NCI-H2196 treated with DMSO at 0.1 percent for 48 hours (cell line): ENCODE measurements around the gene MYB.
A peak's percentile ranks its signal among the peaks of the same experiment; 100 is the strongest.

Source experiments
- DNase-seq: peaks from one replicate; lab custom pipeline; 2025; ENCODE audit not compliant: unreplicated experiment; lab: John Stamatoyannopoulos, UW

Gene MYB

DNA sequence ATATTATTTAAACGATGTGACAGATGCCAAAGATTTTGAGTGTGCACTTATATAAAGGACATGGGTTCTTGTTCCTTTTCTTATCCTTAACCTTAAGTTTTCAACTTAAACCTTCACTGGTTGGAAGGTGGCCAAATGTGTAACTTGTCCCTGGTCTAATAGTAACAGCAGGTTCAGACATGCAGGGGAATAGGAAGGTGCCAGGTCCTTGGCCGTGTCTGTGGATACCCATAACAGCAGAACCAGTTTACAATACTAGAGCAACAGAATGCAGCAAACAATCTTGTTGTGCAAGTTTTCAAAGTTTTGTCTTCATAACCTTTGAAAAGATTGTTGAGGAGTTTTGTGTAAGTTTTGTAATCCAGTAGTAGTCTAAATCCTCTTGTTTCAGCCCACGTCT, 4.4 kb downstream of the MYB start:
- DNase-seq: peak; percentile 14

DNA sequence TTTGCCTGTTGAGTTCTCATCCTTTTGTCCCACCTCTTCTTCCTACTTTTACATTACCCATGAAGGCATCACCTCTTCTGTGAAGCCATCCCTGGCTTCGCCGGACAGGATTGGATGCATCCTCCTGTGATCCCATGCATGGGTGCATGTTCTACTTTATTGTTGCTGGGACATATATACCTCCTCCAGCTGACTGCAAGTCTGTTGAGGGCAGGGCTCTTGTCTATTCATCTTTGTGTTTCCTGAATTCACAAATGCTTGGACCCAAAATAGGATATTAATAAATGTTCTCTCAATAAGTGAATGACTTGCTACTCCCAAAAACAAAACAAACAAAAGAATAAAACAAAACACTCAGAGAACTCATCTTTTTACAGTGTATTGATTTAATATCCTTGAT, 5.1 kb downstream of the MYB start:
- DNase-seq: no peak

DNA sequence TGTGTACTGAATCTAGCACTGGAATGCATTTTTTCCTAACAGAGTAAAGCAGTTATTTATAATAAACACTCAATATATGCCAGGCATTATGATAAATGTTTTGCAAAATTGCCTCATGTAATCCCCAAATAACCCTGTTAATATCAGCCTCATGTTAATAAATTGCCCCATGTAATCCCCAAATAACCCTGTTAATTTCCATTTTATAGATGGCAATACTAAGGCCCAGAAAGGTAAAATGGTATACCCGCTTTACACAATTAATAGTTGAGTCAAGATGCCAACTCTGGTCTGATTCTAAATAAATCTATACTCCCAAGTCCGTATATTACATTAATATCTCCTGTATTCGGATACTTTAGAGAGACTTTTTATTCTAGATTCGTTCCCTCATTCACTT, 6.3 kb downstream of the MYB start:
- no peak for DNase-seq

DNA sequence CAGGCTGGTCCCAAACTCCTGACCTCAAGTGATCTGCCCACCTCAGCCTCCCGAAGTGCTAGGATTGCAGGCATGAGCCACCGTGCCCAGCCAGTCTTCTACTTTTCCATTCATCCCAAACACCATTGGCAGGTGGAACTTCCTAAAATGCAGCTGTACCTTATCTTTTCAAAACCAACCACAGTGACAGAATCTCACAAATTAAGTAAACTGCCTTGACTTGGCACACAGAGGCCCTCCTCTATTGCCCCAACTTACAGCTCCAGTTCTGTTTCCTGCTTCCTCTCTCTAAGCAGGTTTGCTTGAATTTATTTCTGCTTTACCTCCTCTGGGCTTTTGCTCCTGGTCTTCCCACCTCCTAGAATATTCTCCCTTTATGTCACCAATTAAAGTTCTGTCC, 7.6 kb downstream of the MYB start:
- no peak for DNase-seq

DNA sequence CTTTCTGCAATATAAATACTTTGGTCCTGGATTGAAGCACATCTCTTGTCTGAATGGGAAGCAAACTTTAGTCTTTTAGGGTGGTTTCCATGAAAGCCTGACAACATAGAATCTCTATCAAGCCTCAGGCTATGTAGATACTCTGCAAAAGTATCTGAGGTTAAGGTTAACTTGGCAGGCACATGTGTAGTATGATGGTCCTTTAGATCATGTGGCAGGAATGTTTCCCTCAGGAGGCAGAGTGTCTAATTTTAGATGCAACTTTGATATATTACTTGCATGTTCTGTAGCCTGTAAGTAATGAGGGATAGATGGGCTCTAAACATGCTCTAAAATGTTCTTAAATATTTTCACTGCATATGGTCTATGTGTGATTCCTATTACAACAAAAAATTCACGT, 8.2 kb downstream of the MYB start:
- DNase-seq: no peak

DNA sequence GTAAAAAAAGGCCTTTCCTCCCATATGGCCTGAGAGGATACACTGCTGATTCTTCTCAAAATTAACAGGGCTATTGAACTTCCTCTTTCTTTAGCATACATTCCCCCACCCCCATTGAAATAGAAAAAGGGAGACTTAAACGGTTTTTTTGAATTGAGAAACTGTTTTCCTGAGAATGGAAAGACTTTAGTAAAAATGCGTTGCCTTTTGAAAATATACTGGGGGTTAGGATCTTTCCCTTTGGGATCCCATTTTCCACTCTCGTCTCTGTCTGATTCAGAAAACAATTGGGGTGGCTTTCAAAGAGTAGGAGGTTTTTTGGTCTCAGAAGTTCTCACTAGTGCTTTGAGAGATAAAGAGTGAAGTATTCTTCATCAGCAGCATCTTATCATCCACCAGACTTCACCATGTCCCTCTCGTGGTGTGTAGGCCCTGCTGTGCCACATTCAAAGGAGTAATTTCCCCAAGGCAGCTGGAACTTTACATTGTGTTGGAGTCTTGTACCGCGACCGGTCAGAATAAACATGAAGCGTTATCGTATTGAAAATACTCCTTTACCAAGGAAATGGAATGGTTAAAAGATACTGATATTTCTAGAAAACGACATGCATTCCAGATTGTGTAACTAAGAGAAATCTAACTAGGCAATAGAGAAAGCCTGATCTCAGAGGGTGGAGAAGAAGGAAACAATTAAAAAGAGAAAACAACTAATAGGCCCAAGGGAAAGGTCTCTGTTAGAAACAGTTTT, 10.6 kb downstream of the MYB start:
- DNase-seq: no peak

DNA sequence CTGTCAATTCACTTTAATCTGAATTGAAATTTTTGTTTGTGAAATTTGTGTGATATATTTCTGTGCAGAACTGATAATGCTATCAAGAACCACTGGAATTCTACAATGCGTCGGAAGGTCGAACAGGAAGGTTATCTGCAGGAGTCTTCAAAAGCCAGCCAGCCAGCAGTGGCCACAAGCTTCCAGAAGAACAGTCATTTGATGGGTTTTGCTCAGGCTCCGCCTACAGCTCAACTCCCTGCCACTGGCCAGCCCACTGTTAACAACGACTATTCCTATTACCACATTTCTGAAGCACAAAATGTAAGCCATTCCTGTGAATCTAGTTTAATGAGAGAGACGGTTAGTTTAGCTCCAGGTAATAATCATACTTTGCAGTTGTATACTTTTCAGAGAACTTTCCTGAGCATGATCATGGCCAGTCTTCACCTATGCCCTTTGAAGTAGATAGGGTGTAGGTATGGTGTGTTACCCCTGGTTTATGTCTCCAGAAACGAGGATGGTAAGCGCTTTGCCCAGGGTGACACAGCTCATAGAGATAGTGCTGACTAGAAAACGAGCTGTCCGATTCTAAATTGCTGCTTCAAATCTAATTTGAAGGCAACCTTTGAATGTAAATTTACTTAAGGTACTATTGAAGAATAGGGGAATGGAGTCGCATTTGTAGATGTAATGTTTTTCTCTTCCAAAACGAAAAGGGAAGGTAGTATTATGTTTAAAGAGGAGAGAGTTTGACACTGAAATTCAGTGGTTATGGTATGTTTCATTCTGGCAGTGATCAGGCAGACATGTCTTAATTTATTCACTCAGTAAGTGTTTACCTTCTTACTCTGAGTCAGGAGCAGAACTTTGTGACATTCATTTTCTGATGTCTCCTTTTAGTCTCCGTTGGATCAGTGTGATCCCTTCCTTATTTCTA, 11.4 kb downstream of the MYB start:
- no peak for DNase-seq

DNA sequence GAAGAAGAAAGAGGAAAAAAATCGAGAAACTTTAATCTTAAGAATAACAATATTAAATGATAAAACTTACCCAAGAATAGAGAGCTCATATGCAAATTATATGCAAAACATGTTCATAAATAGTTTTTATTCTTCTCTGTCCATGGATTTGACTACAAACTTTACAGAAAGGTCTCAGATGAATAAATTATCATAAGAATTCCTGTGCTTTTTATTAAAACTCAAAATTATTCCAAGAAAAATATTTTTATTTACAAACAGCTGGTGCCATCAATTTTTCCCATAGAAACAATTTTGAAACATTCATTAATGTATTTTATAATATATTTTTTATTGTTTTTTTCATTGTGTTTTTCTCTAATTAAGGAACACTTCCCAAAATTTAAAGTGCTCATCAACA, 12.1 kb downstream of the MYB start:
- DNase-seq: no peak

DNA sequence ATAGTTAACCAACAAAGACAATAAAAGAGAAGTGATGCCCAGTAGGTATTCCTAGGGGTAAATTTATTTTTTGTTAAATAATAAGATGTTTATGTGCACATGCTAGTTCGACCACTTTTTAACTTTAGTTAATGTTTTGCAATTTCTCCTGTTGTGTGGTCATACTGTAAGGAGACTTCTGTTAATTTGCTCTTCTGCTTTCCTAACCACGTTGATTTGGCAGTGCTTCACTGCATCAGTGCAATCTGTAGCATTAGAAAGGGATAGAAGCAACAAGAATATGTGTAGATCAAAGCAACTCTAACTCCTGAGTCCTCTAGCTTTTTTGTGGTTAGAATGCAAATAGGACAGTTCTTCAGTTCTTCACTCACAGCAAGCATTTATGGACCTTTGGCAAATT, 13.9 kb downstream of the MYB start:
- no peak for DNase-seq

DNA sequence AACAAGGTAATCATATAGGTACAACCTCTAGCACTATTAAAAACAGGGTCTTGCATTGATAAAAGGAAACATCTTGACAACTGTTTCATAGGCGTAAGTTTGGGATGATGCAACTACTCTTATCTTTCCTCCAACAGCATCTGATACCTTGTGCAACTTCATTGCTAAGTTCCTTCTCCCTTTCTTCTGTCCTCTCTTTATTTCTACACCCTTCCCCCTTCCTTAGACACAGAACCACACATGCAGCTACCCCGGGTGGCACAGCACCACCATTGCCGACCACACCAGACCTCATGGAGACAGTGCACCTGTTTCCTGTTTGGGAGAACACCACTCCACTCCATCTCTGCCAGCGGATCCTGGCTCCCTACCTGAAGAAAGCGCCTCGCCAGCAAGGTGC, 14.4 kb downstream of the MYB start:
- no peak for DNase-seq

DNA sequence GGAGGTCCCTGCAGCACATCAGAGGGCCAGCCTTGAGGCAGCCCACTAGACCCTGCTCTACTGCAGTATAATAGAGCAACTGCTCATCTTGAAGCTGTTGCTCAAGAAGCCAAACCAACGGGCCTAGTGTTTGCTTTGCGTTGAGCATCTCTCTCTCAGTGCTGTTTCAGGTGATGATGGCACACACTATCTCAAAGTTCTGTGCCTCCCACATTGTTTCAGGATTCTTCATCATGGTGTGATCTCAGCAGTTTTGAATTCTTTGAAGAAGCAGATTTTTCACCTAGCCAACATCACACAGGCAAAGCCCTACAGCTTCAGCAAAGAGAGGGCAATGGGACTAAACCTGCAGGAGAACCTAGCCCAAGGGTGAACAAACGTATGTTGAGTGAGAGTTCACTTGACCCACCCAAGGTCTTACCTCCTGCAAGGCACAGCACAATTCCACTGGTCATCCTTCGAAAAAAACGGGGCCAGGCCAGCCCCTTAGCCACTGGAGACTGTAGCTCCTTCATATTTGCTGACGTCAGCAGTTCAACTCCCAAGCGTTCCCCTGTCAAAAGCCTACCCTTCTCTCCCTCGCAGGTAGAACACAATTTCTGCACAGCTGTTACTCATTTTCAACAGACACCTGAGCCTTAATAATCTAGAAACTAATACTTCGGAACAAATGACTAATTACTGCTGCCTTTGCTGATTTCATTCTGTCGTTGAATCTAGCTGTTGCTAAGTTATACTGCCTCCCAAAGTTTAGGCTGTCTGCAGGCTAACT, 15.8 kb downstream of the MYB start:
- DNase-seq: no peak

DNA sequence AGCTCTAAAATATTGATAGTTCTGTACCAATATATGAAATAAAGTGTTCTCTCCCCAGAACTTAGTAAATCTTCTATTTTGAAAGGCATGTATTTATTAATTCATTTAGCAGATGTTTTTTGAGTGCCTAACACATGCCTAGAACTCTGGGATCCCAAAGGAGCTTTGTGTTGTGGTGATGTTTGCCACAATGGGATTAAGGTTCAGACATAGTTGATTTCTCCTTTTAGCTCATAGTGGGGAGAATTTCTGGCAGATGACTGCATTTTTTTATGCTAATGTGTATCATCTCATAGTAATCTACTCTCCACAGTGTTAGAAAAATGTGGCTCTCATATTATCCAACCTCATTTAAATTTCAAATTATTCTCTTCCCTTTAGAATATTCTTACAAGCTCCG, 21.7 kb downstream of the MYB start:
- no peak for DNase-seq

DNA sequence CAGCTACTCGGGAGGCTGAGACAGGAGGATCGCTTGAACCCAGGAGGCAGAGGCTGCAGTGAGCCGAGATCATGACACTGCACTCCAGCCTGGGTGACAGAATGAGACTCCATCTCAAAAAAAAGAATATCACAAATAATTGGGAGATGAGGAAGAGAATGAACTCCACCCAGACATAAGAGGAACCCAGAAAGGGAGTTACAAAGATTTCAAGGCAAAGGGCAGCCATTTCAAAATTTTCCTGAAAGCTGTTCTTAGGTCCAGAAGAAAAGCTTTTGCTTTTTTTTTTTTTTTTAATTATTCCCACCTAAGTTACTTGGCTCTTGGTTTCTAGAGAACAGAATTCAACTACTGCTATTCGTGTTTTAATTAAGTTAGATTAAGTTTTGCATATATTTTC, 23.8 kb downstream of the MYB start:
- no peak for DNase-seq

DNA sequence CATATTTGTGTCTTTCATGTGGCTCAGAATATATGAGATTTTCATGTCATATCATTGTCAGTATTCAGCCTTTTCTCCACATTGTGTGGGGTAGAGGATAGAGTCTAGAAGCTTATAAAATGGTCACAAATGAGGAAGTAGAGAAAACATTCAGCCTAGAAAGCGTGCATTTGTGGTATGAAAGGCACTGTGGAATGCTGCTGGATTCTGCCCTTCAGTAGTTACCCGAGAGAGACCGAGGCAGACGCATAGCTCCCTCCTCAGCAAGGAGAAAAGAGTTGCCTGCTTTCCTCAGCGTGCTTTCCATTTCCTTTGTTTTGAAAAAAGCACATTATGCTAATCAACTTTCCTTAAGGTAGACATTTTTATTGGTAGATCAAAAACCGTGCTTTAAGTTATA, 28.7 kb downstream of the MYB start:
- DNase-seq: no peak

DNA sequence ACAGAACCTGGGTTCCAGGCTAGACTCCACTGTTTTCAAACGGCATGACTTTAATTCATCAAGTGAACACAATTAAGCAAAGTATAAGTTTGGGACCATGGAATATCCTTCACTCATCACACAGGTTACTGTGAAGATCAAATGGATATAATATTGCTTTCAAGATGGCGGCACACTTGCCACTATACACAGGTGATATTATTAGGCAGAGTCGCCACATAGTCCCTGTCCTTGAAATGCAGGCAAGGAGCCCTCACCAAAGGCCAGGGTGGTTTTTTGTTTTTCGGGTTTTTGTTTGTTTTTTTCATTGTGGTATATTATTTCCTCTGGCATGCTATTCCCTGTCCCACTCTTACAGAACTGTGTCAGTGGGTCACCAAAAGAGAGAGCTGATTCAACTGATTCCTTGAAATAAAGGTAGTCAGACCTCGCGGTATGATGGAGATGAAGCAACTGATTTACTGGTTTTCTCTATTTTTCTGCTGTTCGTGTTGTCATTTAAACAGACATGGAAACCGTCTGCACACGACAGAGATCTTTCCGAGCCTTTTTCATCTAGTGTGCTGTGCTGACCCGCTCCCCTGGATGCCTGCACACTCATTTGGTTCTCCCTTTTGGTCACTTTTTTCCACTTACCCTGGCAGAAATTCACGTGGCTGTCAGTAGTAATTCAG, 29.7 kb downstream of the MYB start:
- no peak for DNase-seq

DNA sequence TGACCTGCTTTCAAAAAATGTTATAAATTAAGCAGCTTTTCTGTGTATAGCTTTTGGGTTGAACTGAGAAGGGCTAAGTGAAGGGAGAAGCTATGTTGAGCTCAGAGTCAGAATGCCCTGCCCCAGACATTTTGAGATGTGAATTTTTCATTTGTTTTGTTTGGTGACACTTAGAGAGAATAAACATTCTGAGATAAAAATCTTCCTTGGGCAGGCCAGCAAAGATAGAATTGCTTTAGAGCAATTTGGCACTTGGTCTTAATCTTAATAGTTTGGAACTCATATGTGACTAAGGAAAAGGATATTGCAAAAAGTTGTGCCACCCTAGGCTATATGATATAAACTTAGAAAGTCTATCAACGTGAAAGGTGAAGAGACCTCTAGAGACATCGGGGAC, 30.2 kb downstream of the MYB start:
- DNase-seq: no peak

DNA sequence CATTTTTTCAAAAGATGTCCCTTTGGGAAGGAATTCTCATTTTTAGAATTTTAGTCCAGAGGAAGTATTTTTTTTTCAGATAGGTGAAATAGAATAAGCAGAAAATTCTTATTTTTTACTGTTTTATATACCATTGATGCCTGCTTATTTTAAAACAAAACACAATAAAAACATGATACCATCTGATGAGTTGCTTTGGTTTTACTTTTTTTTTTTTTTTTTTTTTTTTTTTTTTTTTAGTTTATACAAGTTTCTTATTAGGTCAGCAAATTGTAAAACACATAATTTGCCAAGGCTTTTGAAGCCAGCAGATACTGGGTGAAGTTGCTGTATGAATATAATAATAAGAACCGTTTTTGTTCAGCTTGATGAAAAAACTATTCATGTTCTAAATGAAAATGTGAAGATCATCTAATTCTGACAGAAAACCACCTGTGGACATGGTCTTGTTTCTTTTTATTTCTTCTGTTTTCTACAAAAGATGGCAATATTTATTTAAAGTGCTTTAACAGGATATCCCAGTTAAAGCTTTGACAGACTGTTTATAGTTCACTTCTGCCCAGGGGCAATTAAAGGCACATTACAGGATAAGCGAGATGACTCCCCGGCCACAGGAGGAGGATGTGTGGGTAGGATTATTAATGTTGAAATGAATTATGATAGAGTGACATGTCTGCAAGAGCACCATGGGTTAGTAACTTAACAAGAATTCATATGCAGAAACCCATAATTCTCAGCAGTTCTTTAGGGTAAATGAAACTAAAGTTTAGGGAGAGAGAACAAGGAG, 31.1 kb downstream of the MYB start:
- no peak for DNase-seq

DNA sequence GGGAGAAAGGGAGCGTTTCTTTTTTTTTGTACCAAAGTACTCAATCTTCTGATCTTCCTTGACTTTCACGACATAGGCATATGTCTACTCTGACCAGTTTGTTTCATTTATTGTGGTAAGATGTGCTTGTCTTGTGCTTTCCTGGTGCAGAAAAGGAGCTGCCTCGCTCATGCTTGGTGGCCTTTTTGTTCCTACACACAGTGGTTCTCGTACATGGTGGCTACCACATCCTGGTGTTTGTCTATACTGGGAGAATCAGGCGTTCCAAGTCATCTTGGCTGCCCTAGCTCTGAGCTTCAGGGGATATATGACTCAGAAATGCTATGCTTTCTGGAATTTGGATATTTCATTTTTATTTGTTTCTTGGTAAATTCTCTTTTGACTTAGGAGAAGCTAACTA, 31.8 kb downstream of the MYB start:
- DNase-seq: no peak

DNA sequence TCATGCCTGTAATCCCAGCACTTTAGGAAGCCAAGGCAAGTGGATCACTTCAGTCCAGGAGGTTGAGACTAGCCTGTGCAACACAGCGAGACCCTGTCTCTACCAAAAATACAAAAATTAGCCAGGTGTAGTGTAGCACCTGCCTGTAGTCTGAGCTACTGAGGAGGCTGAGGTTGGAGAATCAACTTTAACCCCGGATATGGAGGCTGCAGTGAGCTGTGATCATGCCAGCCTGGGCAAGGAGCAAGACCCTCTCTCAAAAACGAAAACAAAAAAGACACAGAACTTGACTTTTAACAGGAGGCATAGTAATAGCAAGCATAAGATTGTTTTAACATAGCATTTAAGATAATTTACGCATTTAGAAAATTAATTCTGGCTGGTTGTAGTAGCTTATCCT, 32.5 kb downstream of the MYB start:
- DNase-seq: no peak

DNA sequence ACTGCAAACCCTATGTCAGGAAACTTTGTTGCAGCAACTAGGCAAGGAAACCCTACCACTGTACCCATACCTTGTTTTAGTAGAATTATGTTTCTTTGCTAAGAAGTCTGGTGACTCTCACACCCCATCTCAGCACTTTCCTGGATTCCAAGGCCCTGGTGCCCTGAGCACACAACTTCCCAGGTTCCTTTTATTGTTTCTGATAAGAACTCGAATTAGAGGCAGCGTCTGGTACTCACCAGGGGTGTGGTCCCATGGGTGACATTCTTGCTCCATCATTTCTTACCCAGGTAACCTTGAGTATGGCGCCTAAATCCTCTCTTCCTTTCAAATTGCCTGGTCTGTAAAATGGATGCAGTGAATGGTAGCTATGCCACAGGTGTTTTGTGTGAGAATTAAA, 34.1 kb downstream of the MYB start:
- DNase-seq: no peak
